ENCODE data around the gene PPP4R3A.
A peak's percentile ranks its signal among the peaks of the same experiment; 100 is the strongest.
"Not testable (repeated sequence)": the region's sequence is repeated elsewhere in the genome, so short reads cannot be mapped to it uniquely, and the experiment has no call there.

PPP4R3A gene

GRCh38 chr14:91428931-91429330 lies 81.2 kb downstream of the PPP4R3A start:
- not testable (repeated sequence) for DNase-seq

- not testable (repeated sequence) for DNase-seq
Measured at GRCh38 chr14:91425531-91425944, 84.6 kb downstream of the PPP4R3A start.

- DNase-seq = no peak
Measured at GRCh38 chr14:91424813-91425530, 85.1 kb downstream of the PPP4R3A start.

GRCh38 chr14:91420686-91421085 lies 89.4 kb downstream of the PPP4R3A start:
- no peak for DNase-seq

GRCh38 chr14:91419451-91419850 lies 90.7 kb downstream of the PPP4R3A start:
- DNase-seq = no peak

GRCh38 chr14:91419044-91419397 lies 91.1 kb downstream of the PPP4R3A start:
- DNase-seq = no peak

GRCh38 chr14:91418387-91419043 lies 91.6 kb downstream of the PPP4R3A start:
- peak; percentile 29 for DNase-seq

- peak; percentile 59 for DNase-seq
Measured at GRCh38 chr14:91417983-91418386, 92.1 kb downstream of the PPP4R3A start.

GRCh38 chr14:91417120-91417982 lies 92.8 kb downstream of the PPP4R3A start, which contains the start of gene CCDC88C:
CCDC88C (minus strand) TSS chr14:91417820; CDS start chr14:91417690, 130 bp downstream.
- DNase-seq = peak; percentile 40

- DNase-seq = no peak
Measured at GRCh38 chr14:91416744-91417119, 93.4 kb downstream of the PPP4R3A start.

GRCh38 chr14:91415794-91416743 lies 94.0 kb downstream of the PPP4R3A start:
- no peak for DNase-seq

- no peak for DNase-seq
Measured at GRCh38 chr14:91414475-91414833, 95.7 kb downstream of the PPP4R3A start.

GRCh38 chr14:91413547-91414474 lies 96.3 kb downstream of the PPP4R3A start:
- no peak for DNase-seq

GRCh38 chr14:91412939-91413338 lies 97.2 kb downstream of the PPP4R3A start:
- no peak for DNase-seq

- no peak for DNase-seq
Measured at GRCh38 chr14:91410771-91411536, 99.2 kb downstream of the PPP4R3A start.

- DNase-seq = no peak
Measured at GRCh38 chr14:91409928-91410718, 100.0 kb downstream of the PPP4R3A start.

GRCh38 chr14:91409240-91409639 lies 100.9 kb downstream of the PPP4R3A start:
- DNase-seq = not testable (repeated sequence)
